Hematopoietic multipotent progenitor cell treated with erythropoietin and hydrocortisone succinate and interleukin-3 and kit ligand, for 8 days (in vitro differentiated cells): ENCODE data around the gene ZNF793.

Experiments
- DNase-seq: peaks from one replicate; pipeline ENCODE4 v3.0.0-alpha.2; 2015

Gene ZNF793

DNA sequence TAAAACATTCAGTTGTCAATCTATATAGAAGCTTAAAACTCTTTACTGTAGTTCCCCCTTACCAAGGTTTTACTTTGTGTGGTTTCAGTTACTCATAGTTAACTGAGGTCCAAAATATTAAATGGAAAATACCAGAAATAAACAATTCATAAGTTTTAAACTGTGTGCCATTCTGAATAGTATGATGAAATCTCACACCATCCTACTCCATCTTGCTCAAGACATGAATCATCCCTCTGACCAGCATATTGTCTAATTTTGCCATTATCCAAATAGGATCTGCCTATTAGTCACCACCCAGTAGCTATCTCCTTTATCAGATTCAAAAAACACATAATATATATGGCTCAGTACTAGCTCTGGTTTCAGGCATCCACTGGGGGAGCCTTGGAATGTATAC lies 65.5 kb downstream of the ZNF793 start:
- no peak for DNase-seq

DNA sequence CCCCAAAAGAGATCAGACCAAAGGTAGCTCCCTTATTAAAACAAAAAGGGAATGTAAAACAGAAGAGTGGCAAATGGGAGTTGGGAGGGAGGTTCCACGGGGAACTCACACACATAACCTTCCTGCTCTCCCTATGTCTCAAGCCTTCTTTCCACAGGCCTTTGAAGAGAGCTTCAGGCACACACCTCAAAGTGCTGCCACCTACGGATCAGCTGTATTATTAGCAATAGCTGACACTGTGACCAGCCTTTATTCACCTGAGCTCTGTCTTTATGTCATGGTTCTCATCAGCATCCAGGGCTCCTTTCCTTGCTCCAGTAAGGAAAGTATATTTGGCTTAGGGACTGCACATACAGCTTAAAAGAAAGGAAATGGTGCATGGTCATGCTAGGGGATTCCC lies 76.6 kb downstream of the ZNF793 start:
- DNase-seq = no peak
